GM12875 (cell line): ENCODE measurements around the gene ANKRD31.

Experiments
- H3K4me3 ChIP-seq: one replicate; pipeline ENCODE4 v1.5.1; 2011; ENCODE audit warnings: low read depth, low read length, control low read depth
- CTCF ChIP-seq: IDR thresholded peaks from 2 replicates; pipeline ENCODE4 v1.5.1; 2011; ENCODE audit warnings: low read depth, mild to moderate bottlenecking, control low read depth, inconsistent platforms, low read length, moderate library complexity, borderline replicate concordance; ENCODE audit not compliant: insufficient read depth

Gene ANKRD31

GRCh38 chr5:75245023-75245422 is 8.3 kb upstream of the ANKRD31 start:
- no peak for TF ChIP-seq CTCF
- H3K4me3 ChIP-seq, result no peak overlapping the region

GRCh38 chr5:75243510-75243909 is 6.8 kb upstream of the ANKRD31 start:
- H3K4me3 ChIP-seq, result no peak overlapping the region
- TF ChIP-seq CTCF, result no peak

- no peak overlapping the region for H3K4me3 ChIP-seq
- TF ChIP-seq CTCF, result no peak
Measured at GRCh38 chr5:75243100-75243499, 6.4 kb upstream of the ANKRD31 start.

GRCh38 chr5:75242067-75242466 is 5.4 kb upstream of the ANKRD31 start:
- H3K4me3 ChIP-seq, result no peak overlapping the region
- TF ChIP-seq CTCF, result no peak

- TF ChIP-seq CTCF, result no peak
- no peak overlapping the region for H3K4me3 ChIP-seq
Measured at GRCh38 chr5:75239681-75240080, 3.0 kb upstream of the ANKRD31 start.

- H3K4me3 ChIP-seq, result no peak overlapping the region
- no peak for TF ChIP-seq CTCF
Measured at GRCh38 chr5:75235711-75236110, 967 bp downstream of the ANKRD31 start.

GRCh38 chr5:75234251-75234650 is 2.4 kb downstream of the ANKRD31 start:
- TF ChIP-seq CTCF, result no peak
- no peak overlapping the region for H3K4me3 ChIP-seq
